ENCODE data around the gene RPL37. TPM values are rescaled to one million over a fixed set of nuclear protein-coding genes. Genes with fewer than 3 reads are reported as not detected.
"Not testable (repeated sequence)": the region's sequence is repeated elsewhere in the genome, so short reads cannot be mapped to it uniquely, and the experiment has no call there.

Gene RPL37
- total RNA-seq, 1 donor from 2014 or later: 2,223 TPM

DNA sequence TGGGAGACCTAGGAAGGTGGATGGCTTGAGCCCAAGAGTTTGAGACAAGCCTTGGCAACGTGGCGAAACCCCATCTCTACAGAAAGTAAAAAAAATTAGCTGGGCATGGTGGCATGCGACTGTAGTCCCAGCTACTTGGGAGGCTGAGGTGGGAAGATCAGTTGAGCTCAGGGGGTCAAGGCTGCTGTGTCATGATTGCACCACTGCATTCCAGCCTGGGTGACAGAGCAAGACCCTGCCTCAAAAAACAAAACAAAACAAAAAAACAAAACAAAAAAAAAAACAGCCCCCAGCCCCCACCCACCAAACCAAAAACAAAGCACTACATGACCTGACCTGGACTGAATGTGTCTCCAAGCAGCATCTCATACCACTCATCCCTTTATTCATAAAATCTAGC is 40.9 kb upstream of the RPL37 start:
- ATAC-seq (ENCODE audit: low read depth) (no peak), DNase-seq (no peak)
- TF ChIP-seq, protein P1, sequence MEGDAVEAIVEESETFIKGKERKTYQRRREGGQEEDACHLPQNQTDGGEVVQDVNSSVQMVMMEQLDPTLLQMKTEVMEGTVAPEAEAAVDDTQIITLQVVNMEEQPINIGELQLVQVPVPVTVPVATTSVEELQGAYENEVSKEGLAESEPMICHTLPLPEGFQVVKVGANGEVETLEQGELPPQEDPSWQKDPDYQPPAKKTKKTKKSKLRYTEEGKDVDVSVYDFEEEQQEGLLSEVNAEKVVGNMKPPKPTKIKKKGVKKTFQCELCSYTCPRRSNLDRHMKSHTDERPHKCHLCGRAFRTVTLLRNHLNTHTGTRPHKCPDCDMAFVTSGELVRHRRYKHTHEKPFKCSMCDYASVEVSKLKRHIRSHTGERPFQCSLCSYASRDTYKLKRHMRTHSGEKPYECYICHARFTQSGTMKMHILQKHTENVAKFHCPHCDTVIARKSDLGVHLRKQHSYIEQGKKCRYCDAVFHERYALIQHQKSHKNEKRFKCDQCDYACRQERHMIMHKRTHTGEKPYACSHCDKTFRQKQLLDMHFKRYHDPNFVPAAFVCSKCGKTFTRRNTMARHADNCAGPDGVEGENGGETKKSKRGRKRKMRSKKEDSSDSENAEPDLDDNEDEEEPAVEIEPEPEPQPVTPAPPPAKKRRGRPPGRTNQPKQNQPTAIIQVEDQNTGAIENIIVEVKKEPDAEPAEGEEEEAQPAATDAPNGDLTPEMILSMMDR (IDR thresholded peaks at IDR 0.05): no peak
- Mint-ChIP-seq H3K36me3 (ENCODE audit: low read depth) (no peaks in the 10 kb centered on the region), H3K4me3 (no peak overlapping the region), H3K9me3 (peaks cover 7% of the 10 kb centered on the region), H3K27me3 (no peaks in the 10 kb centered on the region), H3K4me1 (no peaks in the 10 kb centered on the region), H3K27ac (no peak overlapping the region)
- intact Hi-C loops (cut with micrococcal nuclease): loop anchor here (5.0 kb wide), 1 partner anchor 929 kb away; no protein-coding TSS in a partner anchor
- CTCF ChIA-PET: no interaction called here
- POLR2A ChIA-PET: no interaction called here

DNA sequence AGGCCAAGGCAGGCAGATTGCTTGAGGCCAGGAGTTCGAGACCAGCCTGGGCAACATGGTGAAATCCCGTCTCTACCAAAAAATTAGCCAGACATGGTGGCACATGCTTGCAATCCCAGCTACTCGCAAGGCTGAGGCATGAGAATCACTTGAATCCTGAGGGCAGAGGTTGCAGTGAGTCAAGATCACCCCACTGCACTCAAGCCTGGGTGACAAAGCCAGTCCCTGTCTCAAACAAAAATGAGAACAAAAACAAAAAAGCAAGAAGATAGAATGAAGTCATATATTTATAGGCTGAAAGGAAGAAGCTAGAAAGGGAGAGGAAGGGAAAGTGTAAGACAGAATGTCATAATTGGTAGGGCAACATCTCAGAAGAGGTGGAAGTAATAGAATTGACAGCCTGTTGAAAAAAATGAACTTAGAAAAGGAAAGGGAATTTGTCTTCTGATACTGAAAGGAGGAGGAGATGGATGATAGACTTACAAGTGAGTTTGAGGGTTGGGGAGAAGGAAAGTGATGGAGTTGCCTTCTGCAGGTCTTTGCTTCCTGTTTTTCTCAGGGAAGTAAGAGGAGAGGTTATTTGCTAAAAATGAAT is 38.4 kb upstream of the RPL37 start:
- DNase-seq: no peak
- ChIA-PET POLR2A (interaction anchor here (0.6 kb wide), 1 partner anchor 39 kb away, joined by 4 read pairs; no protein-coding TSS in a partner anchor), CTCF (interaction anchor here (1.1 kb wide), 1 partner anchor 1295 kb away, joined by 3 read pairs; no protein-coding TSS in a partner anchor)
- H3K27me3 Mint-ChIP-seq: peaks cover 6% of the 10 kb centered on the region
- TF ChIP-seq, protein P1 (IDR thresholded peaks at IDR 0.05): no peak
- no peak overlapping the region for H3K27ac Mint-ChIP-seq
- ATAC-seq (ENCODE audit: low read depth): no peak
- H3K4me3 Mint-ChIP-seq: no peak overlapping the region
- no peaks in the 10 kb centered on the region for H3K36me3 Mint-ChIP-seq (ENCODE audit: low read depth)
- H3K9me3 Mint-ChIP-seq: peaks cover 7% of the 10 kb centered on the region
- H3K4me1 Mint-ChIP-seq: no peaks in the 10 kb centered on the region
- intact Hi-C loops (cut with micrococcal nuclease): no loop called here

DNA sequence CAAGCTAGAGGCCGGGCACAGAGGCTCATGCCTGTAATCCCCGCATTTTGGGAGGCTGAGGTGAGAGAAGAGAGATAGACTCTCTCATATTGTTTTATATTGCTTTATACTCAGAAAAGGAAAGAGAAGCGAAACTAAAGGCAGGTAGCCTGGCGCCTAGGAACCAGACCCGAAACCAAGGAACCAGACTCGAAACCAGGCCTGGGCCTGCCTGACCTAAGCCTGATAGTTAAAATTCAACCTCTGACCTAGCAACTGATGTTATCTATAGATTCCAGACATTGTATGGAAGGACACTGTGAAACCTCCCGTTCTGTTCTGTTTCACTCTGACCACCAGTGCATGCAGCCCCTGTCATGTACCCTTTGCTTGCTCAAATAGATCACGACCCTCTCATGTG is 37.2 kb upstream of the RPL37 start:
- CTCF ChIA-PET: interaction anchor here (1.1 kb wide), 1 partner anchor 1294 kb away, joined by 3 read pairs; no protein-coding TSS in a partner anchor
- H3K9me3 Mint-ChIP-seq; POLR2A ChIA-PET; DNase-seq; intact Hi-C loops (cut with micrococcal nuclease); H3K4me3 Mint-ChIP-seq; H3K27me3 Mint-ChIP-seq; ATAC-seq (ENCODE audit: low read depth); H3K4me1 Mint-ChIP-seq; H3K27ac Mint-ChIP-seq; H3K36me3 Mint-ChIP-seq (ENCODE audit: low read depth): not testable (repeated sequence)

DNA sequence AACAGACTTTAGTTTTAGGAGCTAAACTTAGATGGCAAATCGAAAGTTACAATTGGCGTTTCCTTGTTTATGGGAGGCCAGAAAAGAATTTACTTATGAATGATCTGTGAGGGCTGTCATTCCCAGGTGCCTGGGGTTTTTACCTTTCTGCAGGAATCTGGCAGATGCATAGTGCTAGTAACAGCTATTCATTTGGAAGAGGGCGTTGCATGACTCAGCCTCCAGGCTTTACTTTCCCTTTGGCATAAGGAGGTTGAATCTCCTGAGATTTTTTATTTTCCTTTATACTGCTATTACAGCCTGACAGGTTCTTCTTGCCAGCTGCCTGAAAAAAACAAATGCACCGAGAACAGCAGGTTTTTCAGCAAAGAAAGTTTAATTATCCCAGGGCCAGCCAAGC is 36.2 kb upstream of the RPL37 start:
- Mint-ChIP-seq H3K4me3 (no peak overlapping the region), H3K4me1 (no peaks in the 10 kb centered on the region), H3K27ac (no peak overlapping the region), H3K36me3 (ENCODE audit: low read depth) (no peaks in the 10 kb centered on the region), H3K27me3 (peaks cover 6% of the 10 kb centered on the region), H3K9me3 (no peaks in the 10 kb centered on the region)
- ChIA-PET POLR2A (no interaction called here), CTCF (interaction anchor here (1.2 kb wide), 1 partner anchor 8 kb away, joined by 3 read pairs; no protein-coding TSS in a partner anchor)
- ATAC-seq (ENCODE audit: low read depth) (no peak), DNase-seq (no peak)
- TF ChIP-seq, protein P1 (IDR thresholded peaks at IDR 0.05): no peak
- intact Hi-C loops (cut with micrococcal nuclease): no loop called here

DNA sequence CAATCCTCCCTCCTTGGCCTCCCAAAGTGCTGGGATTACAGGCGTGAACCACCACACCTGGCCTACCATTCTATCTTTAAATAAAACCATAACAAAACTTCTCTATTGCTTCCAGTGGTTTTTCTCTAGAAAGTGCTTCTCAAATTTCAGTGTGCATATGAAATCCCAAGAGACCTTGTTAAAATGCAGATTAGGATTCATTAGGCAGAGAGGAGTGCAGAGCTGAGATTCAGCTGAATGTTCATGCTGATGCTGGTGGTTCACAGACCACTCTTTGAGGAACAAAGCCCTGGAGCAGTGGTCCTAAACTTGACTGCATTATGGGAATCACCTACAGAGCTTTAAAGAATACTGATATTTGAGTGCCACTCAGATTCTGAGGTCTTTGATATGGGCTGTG is 34.4 kb upstream of the RPL37 start:
- CTCF ChIA-PET: no interaction called here
- ATAC-seq (ENCODE audit: low read depth): no peak
- POLR2A ChIA-PET: no interaction called here

More for the DNA sequence above, 34.4 kb upstream of the RPL37 start:
- intact Hi-C loops (cut with micrococcal nuclease): no loop called here
- no peaks in the 10 kb centered on the region for H3K4me1 Mint-ChIP-seq
- TF ChIP-seq, protein P1 (IDR thresholded peaks at IDR 0.05): no peak
- H3K9me3 Mint-ChIP-seq: peaks cover 9% of the 10 kb centered on the region
- DNase-seq: no peak
- H3K4me3 Mint-ChIP-seq: no peak overlapping the region
- no peak overlapping the region for H3K27ac Mint-ChIP-seq
- no peaks in the 10 kb centered on the region for H3K36me3 Mint-ChIP-seq (ENCODE audit: low read depth)
- peaks cover 6% of the 10 kb centered on the region for H3K27me3 Mint-ChIP-seq
